GM12873 (cell line): ENCODE results near the gene INSIG1.

Source experiments
- CTCF ChIP-seq: IDR thresholded peaks from 2 replicates; pipeline ENCODE4 v1.5.1; 2012; ENCODE audit warnings: low read depth, mild to moderate bottlenecking, moderate library complexity, low read length, control low read depth; ENCODE audit not compliant: insufficient read depth; ENCODE audit errors: missing control alignments

The INSIG1 gene

GRCh38 chr7:155293721-155294510 is 3.8 kb upstream of the INSIG1 start:
- TF ChIP-seq CTCF = no peak

GRCh38 chr7:155294511-155294778 is 3.2 kb upstream of the INSIG1 start:
- TF ChIP-seq CTCF = no peak

GRCh38 chr7:155295511-155295910 is 2.2 kb upstream of the INSIG1 start:
- TF ChIP-seq CTCF = no peak

- no peak for TF ChIP-seq CTCF
Measured at GRCh38 chr7:155296006-155296787, 1.5 kb upstream of the INSIG1 start.

- TF ChIP-seq CTCF = no peak
Measured at GRCh38 chr7:155296788-155297516, 726 bp upstream of the INSIG1 start.

- TF ChIP-seq CTCF = no peak
Measured at GRCh38 chr7:155298288-155298833, 683 bp downstream of the INSIG1 start.
